SW480 (cell line): ENCODE measurements around the gene CTSK.
"Not testable (repeated sequence)": the region's sequence is repeated elsewhere in the genome, so short reads cannot be mapped to it uniquely, and the experiment has no call there.

Source experiments
- DNase-seq: peaks from one replicate; pipeline ENCODE4 v3.0.0-alpha.2; 2016; ENCODE audit warnings: low spot score

Gene CTSK

DNA sequence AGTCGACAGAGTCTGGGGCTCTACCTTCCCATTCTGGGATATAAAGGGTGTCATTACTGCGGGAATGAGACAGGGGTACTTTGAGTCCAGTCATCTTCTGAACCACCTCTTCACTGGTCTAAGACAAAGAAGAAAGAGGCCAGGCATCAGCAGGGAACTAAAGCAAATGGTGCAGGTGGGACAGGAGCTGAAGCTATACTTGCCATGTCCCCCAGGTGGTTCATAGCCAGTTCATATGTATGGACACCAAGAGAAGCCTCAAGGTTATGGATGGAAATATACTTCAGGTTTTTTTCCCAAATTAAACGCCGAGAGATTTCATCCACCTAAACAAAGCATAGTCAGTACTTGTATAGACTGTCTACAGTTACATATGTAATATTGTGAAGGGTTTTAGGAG, 2.2 kb downstream of the CTSK start:
- no peak for DNase-seq

DNA sequence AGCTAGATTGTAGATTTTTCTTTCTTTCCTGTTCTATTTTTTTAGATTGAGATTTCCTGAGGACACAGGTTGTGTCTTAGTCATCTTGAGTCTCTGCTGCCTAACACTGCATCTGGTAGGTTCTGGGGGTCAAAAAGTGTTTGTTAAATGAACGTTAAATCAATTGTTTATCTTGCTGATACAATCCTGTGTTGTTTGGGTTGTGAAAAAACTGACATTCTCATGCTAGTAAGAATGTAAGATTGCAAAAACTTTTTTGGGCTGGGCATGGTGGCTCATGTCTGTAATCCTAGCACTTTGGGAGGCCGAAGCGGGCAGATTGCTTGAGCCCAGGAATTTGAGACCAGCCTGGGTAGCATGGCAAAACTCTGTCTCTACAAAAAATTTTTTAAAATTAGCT, 3.4 kb downstream of the CTSK start:
- no peak for DNase-seq

DNA sequence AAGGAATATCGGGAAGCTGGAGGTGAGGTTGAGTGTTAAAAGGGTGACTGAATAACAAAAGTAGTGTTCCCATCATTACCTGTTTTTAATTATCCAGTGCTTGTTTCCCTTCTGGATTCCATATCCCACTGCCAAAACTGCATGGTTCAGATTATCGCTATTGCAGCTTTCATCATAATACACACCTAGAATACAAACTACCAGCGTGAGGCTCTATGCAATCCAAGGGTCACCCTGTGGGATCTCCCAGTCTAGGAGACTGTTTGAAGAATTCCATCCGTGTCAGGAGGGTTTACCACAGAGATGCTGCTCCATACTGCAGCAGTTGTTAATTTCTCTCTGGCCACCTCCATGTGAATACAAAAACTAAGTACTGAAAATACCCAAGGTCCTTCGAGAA, 9.0 kb downstream of the CTSK start:
- DNase-seq: no peak

DNA sequence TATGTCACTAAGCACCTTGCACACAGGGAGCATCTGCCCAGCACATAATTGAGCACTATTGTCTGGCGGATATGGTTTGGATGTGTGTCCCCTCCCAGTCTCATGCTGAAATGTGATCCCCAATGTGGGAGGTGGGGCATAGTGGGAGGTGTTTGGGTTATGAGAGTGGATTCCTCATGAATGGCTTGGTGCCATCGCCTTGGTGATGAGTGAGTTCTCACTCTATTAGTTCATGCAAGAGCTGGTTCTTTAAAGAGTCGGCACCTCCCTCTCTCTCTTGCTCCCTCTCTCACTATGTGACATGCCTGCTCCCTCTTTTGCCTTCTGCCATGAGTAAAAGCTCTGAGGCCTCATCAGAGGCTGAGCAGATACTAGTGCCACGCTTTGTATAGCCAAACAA, 9.5 kb downstream of the CTSK start:
- no peak for DNase-seq

DNA sequence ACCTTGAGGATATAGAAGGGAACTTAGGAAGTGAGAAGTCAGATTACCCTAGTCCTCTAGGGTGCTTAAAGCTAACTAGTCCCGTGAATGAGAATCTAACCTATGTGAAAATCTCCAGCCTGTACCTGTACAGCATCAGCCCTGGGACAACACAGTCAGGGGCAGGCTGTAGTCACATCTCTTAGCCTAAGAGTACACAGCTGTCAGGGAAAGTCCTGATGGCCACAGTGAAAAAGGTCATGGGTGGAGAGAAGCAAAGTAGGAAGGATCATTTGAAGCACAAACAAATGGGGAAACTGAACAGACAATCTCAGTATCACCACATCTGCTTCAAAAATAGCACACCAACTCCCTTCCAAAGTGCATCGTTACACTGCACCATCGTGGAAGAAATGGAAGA, 11.7 kb downstream of the CTSK start:
- DNase-seq: no peak

DNA sequence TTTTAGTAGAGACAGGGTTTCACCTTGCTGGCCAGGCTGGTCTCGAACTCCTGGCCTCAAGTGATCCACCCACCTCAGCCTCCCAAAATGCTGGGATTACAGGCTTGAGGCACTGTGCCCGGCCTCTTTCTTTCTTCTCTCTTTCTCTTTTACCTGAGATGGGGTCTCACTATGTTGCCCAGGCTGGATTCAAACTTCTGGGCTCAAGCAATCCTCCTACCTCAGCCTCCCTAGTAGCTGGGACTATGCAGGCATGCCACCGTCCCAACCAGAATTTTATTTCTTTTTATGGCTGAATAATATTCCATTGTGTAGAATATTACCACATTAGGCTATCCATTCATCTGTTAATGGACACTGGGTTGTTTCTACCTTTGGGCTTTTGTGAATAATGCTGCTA, 14.3 kb downstream of the CTSK start:
- DNase-seq: not testable (repeated sequence)

DNA sequence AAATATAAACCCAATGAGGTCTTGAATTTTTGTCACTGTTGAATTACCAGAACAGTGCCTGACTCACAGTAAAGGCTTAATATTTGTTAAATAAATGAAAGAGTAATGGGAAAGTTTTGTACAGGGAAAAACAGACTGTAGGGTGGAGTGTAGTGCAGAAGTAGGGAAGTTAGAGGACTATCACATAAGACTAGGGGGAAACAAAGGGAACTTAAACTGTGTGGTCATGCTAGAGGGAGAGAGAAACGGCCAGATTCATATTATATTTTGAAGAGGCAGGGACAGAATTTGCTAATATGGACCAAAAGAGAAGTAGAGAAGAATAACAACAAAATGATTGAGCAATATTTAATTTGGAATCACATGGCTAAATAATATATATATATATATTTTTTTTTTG, 14.8 kb downstream of the CTSK start:
- DNase-seq: no peak

DNA sequence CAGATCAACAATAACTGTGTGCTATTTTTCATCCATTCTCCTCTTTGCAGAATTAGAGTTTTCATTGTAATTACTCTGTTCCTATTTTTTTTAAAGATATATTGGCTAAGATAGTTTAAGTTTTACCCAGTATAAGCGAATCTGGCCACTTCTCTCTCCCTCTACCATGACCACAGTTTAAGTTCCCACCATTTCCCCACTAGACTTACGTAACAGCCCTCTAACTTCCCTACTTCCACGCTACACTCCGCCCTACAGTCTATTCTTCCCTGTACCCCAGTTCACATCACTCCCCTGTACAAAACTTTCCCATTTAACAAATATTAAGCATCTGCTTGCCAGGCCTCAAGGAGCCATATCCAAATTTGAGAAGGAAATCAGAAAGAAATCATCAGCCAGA, 16.5 kb downstream of the CTSK start:
- no peak for DNase-seq

DNA sequence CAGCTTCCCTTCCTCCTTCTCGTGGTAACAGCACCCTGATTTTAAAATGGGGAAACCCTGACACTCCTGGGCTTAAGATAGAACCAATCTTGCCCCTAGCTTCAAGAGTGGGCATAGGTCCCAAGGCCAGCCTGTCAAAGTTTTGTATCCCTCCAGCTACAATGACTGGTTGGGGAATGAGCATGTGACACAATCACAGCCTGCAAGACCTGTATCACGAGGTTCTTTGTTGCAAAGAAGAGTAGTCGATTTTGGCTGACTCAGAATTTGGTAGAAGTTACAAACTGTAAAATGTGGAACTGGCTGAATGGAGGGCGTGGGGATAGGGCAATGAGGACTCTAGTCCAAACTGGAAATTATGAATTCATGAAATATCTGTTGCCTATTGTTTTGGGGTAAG, 18.7 kb downstream of the CTSK start:
- DNase-seq: no peak

DNA sequence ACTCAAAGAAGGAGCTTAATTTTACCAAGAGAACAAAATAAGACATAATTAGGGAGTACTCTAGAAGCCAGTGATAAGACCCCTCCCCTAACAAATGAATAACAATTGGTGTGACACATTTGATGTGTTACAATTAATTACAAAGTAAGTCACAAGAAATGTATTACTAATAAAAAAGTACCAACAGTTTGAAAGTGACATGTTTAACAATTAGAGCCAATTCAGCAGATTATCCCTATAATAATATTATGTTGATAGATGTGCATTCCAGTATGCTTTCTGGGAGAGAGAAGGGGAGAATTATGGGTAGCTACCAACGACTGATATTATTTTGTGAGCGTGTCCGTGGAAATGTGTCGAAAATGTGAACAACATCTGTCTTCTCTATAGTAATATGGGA, 19.1 kb downstream of the CTSK start:
- no peak for DNase-seq

DNA sequence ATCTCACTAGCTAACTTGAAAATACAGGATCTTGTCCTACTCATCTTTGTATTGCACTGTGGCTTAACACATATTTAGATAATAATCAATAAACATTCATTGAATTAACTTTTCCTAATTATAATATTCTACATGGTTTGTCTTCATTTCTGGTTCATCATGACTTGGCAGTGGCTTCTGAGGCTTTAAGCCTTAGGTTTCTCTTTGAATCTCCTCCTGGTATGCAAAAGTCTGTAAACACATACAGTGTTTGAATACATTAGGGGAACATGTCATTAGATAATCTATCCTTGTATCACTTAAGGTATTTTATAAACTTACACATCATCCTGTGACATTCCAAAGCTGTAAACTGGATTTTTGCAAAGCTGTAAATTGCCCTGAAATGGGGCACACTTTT, 20.6 kb downstream of the CTSK start:
- no peak for DNase-seq

DNA sequence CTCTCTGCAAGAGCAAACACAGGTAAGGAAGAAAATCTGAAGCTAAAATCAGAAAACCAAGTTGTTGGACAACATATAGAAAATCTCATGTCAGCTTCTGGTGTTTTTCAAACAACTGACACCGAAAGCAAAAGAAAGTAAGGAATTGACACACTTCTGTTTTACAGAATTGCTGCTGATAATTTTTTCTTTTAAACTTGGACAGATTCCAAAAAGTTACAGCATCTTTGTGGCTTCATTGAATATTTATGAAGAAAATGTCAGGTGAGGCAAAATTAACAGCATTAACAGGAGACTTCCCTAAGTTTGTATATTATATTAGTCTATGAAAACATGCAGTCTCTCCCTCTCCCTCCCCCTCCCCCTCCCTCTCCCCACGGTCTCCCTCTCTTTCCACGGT, 27.6 kb downstream of the CTSK start:
- DNase-seq: no peak

DNA sequence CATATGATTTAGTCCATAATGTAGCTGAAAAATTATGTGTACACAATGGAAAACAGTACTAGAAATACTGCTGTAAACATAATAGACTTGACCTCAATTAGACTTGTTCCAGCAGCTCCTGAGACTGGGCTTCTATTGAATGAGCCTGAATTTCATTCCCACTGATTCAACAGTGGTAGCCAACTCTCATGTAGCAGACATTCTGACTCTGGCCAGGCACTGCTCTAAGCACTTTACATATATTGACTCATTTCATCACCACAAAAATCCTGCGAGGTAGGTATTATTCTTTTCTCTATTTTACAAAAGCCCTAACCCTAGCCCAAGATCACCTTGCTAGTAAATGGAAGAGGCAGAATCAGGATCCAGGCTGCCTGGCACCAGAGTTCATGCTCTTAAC, 29.7 kb downstream of the CTSK start:
- DNase-seq: no peak

DNA sequence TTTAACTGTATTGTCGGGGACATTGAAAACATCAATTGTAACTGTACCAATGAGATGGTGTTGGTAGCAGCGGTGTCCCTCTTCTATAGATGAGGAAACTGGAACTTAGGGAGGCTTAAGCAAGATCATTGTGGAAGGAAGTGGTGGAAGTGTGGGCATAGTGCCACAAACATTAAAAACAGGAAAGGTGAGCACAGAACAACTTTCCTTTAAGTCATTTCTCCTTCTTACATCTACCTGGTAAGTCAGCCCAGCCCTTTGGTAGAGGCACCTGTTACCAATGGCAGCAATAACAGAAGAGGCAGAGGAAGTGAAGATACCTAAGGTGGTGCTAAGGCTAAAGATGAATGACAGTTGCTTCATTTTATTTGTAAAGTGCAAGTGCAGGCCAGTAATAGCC, 30.5 kb downstream of the CTSK start:
- no peak for DNase-seq

DNA sequence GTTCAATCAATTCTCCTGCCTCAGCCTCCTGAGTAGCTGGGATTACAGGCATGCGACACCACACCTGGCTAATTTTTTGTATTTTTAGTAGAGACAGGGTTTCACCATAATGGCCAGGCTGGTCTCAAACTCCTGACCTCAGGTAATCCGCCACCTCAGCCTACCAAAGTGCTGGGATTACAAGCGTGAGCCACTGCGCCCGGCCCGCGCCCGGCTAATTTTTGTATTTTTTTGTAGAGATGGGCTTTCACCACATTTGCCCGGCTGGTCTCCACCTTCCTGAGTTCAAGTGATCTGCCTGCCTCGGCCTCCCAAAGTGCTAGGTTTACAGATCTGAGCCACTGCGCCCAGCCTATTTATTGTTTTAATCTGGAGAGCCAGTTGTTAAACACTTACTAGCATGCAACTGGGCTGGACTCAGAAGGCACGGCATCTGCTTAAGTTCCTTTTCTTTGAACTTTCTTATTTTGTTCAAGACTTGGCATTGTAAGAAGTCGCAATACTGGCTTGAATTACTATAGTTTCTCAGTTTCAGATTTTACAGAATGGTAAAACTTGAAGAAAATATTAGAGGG, 32.0 kb downstream of the CTSK start:
- DNase-seq: not testable (repeated sequence)

DNA sequence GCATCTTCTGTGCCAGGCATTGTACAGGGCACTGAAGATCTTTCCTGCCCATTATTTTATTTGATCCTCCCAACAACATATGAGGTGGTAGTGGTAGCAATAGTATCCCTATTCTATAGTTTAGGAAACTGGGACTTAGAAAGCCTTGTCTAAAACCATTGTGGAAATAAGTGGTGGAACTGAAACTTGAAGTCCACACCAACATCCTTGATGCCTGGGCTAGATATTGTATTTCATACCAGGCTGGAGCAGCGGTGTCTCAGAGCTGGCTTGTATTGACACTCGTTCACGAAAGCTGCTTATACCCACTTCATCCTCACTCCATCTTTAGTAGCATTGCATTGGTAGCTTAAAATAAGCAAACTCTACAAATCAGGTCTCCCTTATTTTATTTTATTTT, 32.8 kb downstream of the CTSK start:
- DNase-seq: no peak

DNA sequence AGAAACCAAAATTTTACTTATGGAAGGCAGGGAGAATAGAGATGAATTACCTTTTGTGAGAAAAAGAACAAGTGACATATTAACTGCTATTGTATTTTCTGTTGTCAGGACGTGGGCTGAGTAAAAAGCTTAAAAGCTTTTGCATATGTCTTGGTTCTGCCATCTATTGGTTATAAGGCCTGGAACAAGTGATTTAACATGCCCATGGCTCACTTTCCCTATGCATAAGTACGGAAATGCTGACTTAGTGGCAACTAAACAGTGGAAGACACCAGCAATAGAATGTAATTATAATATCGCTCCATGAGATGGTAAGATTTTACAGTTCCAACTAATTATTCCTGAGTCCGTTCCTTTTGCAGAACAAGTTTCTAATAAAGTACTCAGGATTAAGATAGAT, 35.7 kb downstream of the CTSK start:
- DNase-seq: no peak

DNA sequence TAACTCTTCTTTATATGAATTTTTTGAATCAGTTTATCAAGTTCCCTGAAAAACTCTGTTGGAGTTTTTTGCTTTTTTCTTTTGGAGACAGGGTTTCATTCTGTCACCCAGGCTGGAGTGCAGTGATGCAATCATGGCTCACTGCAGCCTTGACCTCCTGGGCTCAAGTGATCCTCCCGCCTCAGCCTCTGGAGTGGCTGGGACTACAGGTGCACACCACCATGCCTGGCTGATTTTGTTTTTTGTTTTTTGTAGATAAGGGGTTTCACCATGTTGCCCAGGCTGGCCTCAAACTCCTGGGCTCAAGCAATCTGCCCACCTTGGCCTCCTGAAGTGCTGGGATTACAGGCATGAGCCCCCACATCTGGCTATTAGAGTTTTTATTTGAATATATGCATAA, 40.4 kb downstream of the CTSK start:
- DNase-seq: not testable (repeated sequence)

DNA sequence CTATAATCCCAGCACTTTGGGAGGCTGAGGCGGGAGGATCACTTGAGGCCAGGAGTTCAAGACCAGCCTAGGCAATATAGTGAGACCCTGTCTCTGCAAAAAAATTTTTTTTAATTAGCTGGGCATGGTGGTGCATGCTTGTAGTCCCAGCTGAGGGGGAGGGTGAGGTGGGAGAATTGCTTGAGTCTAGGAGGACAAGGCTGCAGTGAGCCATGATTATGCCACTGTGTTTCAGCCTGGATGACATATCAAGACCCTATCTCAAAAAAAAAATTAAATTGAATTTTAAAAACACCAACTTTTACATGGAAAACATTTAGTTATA, 42.1 kb downstream of the CTSK start:
- DNase-seq: not testable (repeated sequence)

DNA sequence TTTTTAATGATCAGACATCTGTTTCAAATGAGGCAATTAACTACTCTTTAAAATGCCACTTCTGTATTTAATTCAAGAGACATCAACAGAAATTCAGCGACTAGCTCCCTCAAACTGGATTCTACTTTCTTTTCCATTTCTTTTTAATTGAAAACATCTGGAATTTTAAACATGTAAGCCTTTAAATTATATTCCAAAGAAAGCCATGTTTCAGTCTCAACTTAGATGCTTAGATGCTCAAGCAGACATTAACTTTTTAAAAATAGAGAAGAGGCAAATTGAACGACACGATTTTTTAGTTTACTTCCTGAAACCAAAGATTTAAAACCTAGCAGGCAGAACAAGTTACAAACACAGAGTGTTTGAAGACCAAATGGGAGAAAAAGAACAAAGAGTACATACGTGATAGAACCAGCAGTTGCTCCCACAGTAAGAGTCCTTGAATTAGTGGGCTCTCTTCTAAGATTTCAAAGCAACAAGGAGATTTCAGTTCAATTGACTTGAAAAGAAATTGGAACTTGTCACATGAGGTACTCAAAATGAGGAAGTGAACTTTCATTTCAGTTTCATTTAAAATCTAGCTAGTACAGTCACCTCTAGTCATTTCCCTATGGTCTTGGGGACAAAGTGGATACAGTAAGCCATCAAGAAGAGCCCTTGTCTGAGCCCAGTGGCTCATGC, 42.6 kb downstream of the CTSK start, which contains the start of gene CTSS:
TSS of gene CTSS (minus strand) at position 483 of the 681 bp plus-strand sequence. CDS start 1,015 bp downstream, outside the sequence.
- DNase-seq: peak; percentile 5

DNA sequence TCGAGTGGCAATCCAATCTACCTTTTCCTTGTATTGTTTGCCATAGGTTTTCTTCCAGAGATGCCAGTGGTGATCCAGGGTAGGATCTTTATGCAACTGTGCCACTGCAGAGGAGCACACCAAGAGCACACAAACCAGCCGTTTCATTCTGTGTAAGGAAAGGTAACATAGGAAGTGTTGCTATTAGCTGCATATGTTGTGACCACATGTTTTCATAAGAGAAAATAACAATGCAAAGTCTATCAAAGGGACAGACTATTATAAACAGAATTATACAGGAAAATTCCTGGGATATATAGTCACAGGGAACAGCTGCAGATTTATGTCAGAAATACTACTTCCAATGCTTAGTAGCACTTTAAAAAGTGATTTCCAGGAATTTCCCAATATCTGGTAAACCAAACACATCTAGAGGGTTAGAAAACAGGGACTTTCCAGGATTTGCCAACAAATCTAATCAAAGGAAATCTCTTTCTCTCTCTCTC, 43.4 kb downstream of the CTSK start:
- peak; percentile 29 for DNase-seq

DNA sequence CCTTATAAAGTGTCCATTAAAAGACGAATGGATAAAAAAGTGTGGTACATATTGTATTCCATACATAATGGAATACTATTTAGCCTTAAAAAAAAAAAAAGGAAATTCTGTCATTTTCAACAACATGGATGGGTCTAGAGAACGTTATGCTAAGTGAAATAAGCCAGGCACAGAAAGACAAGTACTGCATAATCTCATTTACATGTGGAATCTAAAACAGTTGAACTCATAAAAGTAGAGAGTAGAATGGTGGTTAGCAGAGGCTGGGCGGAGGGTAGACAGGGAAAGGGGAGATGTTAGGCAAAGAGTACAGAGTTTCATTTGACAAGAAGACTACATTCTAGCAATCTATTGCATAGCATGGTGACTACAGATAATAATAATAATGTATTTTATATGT, 45.0 kb downstream of the CTSK start:
- no peak for DNase-seq

DNA sequence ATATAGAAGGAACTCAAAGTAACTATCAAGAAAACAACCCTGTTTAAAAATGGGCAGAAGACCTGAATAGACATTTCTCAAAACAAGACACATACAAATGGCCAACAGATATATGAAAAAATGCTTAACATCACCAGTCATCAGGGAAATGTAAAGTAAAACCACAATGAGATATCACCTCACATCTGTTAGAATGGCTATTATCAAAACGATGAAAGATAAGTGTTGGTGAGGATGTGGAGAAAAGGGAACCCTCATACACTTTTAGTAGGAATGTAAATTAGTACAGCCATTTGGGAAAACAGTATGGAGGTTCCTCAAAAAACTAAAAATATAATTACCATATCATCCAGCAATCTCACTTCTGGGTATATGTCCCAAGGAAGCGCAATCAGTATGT, 45.5 kb downstream of the CTSK start:
- no peak for DNase-seq

DNA sequence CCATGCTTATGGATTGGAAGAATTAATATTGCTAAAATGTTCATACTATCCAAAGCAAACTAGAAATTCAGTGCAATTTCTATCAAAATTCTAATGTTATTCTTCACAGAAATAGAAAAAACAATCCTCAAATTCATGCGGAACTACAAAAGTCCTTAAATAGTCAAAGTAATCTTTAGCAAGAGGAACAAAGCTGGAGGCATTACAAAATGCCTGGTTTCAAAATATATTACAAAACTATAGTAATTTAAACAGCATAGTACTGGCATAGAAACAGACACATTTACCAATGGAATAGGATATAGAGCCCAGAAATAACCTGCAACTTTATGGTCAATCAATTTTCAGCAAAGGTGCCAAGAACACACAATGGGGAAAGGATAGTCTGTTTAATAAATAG, 46.3 kb downstream of the CTSK start:
- no peak for DNase-seq
